AG09319 (cell line): ENCODE data around the gene SLC24A4.

ENCODE experiments used
- DNase-seq: peaks from one replicate; pipeline ENCODE4 v3.0.0-alpha.2; 2010; ENCODE audit warnings: low read depth; ENCODE audit errors: extremely low read depth
- TF ChIP-seq, protein P1 (sequence below): IDR thresholded peaks from 2 replicates; pipeline ENCODE4 v1.5.1; 2011; ENCODE audit warnings: low read depth, mild to moderate bottlenecking, inconsistent platforms, low read length, moderate library complexity

SLC24A4 gene

DNA sequence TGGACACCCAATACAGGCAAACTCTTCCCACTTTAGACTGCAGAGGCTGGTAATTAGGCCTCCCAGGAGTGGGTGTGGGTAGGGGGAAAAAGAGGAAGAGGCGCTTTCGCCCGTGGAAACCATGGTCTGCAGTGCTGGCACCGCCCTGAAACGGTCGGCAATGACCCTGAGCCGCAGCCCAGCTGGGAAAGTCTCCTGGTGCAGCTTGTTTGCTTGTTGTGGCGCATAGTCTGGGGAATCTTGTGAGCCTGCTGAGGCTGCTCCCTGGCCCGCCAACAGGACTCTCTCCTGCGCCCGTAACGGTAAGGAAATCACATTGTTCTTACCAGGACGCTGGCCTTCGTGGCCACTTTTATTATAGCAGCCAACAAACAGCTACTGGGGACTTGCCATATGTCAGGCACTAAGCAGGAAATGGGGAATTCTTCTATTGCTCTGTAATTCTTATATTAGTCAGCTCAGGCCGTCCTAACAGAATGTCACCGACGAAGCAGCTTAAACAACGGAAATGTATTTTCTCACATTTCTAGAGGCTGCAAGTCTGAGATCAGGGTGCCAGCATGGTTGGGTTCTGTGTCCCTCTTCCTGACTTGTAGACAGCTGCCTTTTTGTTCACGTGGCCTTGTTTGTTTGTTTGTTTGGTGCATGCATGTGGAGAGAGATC, 138.1 kb downstream of the SLC24A4 start:
- DNase-seq, result no peak
- TF ChIP-seq, protein P1, sequence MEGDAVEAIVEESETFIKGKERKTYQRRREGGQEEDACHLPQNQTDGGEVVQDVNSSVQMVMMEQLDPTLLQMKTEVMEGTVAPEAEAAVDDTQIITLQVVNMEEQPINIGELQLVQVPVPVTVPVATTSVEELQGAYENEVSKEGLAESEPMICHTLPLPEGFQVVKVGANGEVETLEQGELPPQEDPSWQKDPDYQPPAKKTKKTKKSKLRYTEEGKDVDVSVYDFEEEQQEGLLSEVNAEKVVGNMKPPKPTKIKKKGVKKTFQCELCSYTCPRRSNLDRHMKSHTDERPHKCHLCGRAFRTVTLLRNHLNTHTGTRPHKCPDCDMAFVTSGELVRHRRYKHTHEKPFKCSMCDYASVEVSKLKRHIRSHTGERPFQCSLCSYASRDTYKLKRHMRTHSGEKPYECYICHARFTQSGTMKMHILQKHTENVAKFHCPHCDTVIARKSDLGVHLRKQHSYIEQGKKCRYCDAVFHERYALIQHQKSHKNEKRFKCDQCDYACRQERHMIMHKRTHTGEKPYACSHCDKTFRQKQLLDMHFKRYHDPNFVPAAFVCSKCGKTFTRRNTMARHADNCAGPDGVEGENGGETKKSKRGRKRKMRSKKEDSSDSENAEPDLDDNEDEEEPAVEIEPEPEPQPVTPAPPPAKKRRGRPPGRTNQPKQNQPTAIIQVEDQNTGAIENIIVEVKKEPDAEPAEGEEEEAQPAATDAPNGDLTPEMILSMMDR, result no peak

DNA sequence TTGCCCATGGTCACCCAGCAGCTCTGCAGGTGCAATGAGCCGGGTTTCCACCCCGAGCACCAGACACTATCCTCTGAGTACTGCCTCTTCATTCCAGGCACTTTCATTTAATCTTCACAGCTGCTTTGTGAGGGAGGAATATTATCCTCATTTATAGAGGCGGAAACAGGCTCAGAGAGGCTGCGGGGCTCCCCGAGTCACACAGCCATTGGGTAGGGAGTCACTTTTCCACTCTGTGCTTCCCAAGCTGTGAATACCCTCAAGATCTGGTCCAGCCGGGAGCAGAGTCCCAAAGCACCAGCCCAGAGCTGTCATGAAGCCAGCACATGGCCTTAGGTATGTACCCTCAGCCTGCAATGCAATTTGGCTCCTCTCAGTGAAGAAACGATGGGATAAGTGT, 138.9 kb downstream of the SLC24A4 start:
- DNase-seq, result no peak
- TF ChIP-seq, protein P1, result no peak

GRCh38 chr14:92462568-92462967, 139.6 kb downstream of the SLC24A4 start:
- TF ChIP-seq, protein P1, result no peak
- DNase-seq, result no peak

- TF ChIP-seq, protein P1, result no peak
- DNase-seq, result no peak
Observed at GRCh38 chr14:92463141-92463540, 140.2 kb downstream of the SLC24A4 start.

DNA sequence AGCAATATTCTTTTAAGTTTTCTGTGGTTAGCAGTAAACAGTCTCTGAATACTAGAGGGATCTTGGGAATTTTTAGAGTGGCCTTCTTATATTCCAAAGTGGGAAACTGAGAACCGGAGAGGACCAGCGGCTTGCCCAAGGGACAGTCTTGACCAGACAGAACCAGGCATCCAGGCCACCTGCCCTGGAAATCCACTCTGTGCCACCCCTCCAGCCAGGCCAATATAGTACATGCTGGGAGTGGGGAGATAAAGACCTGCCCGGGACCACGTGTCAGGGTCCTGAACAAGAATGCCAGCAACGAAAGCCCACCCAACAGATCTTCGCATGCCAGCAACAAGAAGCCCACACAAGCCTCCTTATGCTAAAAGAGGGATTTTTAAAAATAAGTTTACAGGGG, 141.2 kb downstream of the SLC24A4 start:
- TF ChIP-seq, protein P1, result no peak
- no peak for DNase-seq

- TF ChIP-seq, protein P1, result no peak
- no peak for DNase-seq
Observed at GRCh38 chr14:92464716-92465115, 141.8 kb downstream of the SLC24A4 start.

GRCh38 chr14:92465353-92466055, 142.5 kb downstream of the SLC24A4 start:
- no peak for DNase-seq
- TF ChIP-seq, protein P1, result no peak
